ENCODE measurements around the gene TLK1. TPM values are rescaled to one million over a fixed set of nuclear protein-coding genes. Genes with fewer than 3 reads are reported as not detected.

Gene TLK1
- total RNA-seq, 1 donor from 2014 or later: 35.8 TPM

- Histone ChIP-seq H3K27me3 (no peaks in the 10 kb centered on the region), H3K36me3 (no peaks in the 10 kb centered on the region), H3K9me3 (no peaks in the 10 kb centered on the region), H3K4me3 (no peak overlapping the region), H3K4me1 (peaks cover 17% of the 10 kb centered on the region), H3K27ac (no peak overlapping the region)
- DNase-seq (ENCODE audit: extremely low spot score in 2 of 2): no peak
- TF ChIP-seq CTCF (IDR thresholded peaks at IDR 0.05): no peak
- TF ChIP-seq POLR2AphosphoS5 (IDR thresholded peaks at IDR 0.05; ENCODE audit: insufficient read depth in 1 of 2, low read depth in 1 of 2): no peak
- no peak for TF ChIP-seq POLR2A (IDR thresholded peaks at IDR 0.05)
- intact Hi-C loops (cut with DNase I): no loop called here
These were observed 32.2 kb downstream of the TLK1 start for GRCh38 chr2:171128461-171128860.

GRCh38 chr2:171124541-171124940, 36.2 kb downstream of the TLK1 start:
- H3K4me1 ChIP-seq: peaks cover 13% of the 10 kb centered on the region
- H3K36me3 ChIP-seq: no peaks in the 10 kb centered on the region
- DNase-seq (ENCODE audit: extremely low spot score in 2 of 2): no peak
- no peaks in the 10 kb centered on the region for H3K27me3 ChIP-seq
- no peak overlapping the region for H3K27ac ChIP-seq
- TF ChIP-seq CTCF (IDR thresholded peaks at IDR 0.05): no peak
- no peak for TF ChIP-seq POLR2AphosphoS5 (IDR thresholded peaks at IDR 0.05; ENCODE audit: insufficient read depth in 1 of 2, low read depth in 1 of 2)
- no peak for TF ChIP-seq POLR2A (IDR thresholded peaks at IDR 0.05)
- no peak overlapping the region for H3K4me3 ChIP-seq
- intact Hi-C loops (cut with DNase I): no loop called here
- no peaks in the 10 kb centered on the region for H3K9me3 ChIP-seq

- no peak for DNase-seq (ENCODE audit: extremely low spot score in 2 of 2)
- Histone ChIP-seq H3K4me1 (peaks cover 3% of the 10 kb centered on the region), H3K27me3 (no peaks in the 10 kb centered on the region), H3K4me3 (no peak overlapping the region), H3K27ac (no peak overlapping the region), H3K9me3 (no peaks in the 10 kb centered on the region), H3K36me3 (no peaks in the 10 kb centered on the region)
- intact Hi-C loops (cut with DNase I): no loop called here
- no peak for TF ChIP-seq POLR2A (IDR thresholded peaks at IDR 0.05)
- TF ChIP-seq CTCF (IDR thresholded peaks at IDR 0.05): no peak
- no peak for TF ChIP-seq POLR2AphosphoS5 (IDR thresholded peaks at IDR 0.05; ENCODE audit: insufficient read depth in 1 of 2, low read depth in 1 of 2)
These were observed 51.1 kb downstream of the TLK1 start for GRCh38 chr2:171109571-171109970.

- Histone ChIP-seq H3K4me1 (no peaks in the 10 kb centered on the region), H3K27ac (no peak overlapping the region), H3K9me3 (no peaks in the 10 kb centered on the region), H3K27me3 (no peaks in the 10 kb centered on the region), H3K36me3 (no peaks in the 10 kb centered on the region), H3K4me3 (no peak overlapping the region)
- intact Hi-C loops (cut with DNase I): no loop called here
- TF ChIP-seq POLR2AphosphoS5 (IDR thresholded peaks at IDR 0.05; ENCODE audit: insufficient read depth in 1 of 2, low read depth in 1 of 2) (no peak), POLR2A (IDR thresholded peaks at IDR 0.05) (no peak), CTCF (IDR thresholded peaks at IDR 0.05) (no peak)
- DNase-seq (ENCODE audit: extremely low spot score in 2 of 2): no peak
These were observed 51.7 kb downstream of the TLK1 start for GRCh38 chr2:171109020-171109419.

GRCh38 chr2:171107803-171108202, 52.9 kb downstream of the TLK1 start:
- no peaks in the 10 kb centered on the region for H3K36me3 ChIP-seq
- H3K9me3 ChIP-seq: no peaks in the 10 kb centered on the region
- H3K4me1 ChIP-seq: no peaks in the 10 kb centered on the region
- no peak overlapping the region for H3K27ac ChIP-seq
- intact Hi-C loops (cut with DNase I): no loop called here
- no peak overlapping the region for H3K4me3 ChIP-seq
- H3K27me3 ChIP-seq: no peaks in the 10 kb centered on the region
- no peak for TF ChIP-seq CTCF (IDR thresholded peaks at IDR 0.05)
- TF ChIP-seq POLR2A (IDR thresholded peaks at IDR 0.05): no peak
- no peak for TF ChIP-seq POLR2AphosphoS5 (IDR thresholded peaks at IDR 0.05; ENCODE audit: insufficient read depth in 1 of 2, low read depth in 1 of 2)
- no peak for DNase-seq (ENCODE audit: extremely low spot score in 2 of 2)
